Activated naive CD4-positive, alpha-beta T cell treated with anti-CD3 and anti-CD28 coated beads for 36 hours (primary cell): Measurements from ENCODE around the gene MUC2. TPM values are rescaled to one million over a fixed set of nuclear protein-coding genes. Genes with fewer than 3 reads are reported as not detected.

Source experiments
- CTCF ChIA-PET: fragments of 350-600 bp; sonication (Branson Sonifier 250); formaldehyde crosslinking; loops from one replicate; lab custom pipeline; 2021; ENCODE audit warnings: antibody characterized with exemption; lab: Charles Lee
- DNase-seq: peaks from one replicate; pipeline ENCODE4 v3.0.0-alpha.2; 2020
- H3K27ac Mint-ChIP-seq: one replicate; pipeline ENCODE4 v1.8.0; 2021; ENCODE audit warnings: mild to moderate bottlenecking, mixed read lengths
- H3K27me3 Mint-ChIP-seq: one replicate; pipeline ENCODE4 v1.8.0; 2021; ENCODE audit warnings: low read depth, mixed read lengths
- H3K36me3 Mint-ChIP-seq: one replicate; pipeline ENCODE4 v1.8.0; 2021; ENCODE audit warnings: low read depth, mixed read lengths
- H3K4me1 Mint-ChIP-seq: one replicate; pipeline ENCODE4 v1.8.0; 2021; ENCODE audit warnings: low read depth, mixed read lengths
- H3K4me3 Mint-ChIP-seq: one replicate; pipeline ENCODE4 v1.8.0; 2021; ENCODE audit warnings: mild to moderate bottlenecking, moderate library complexity, mixed read lengths
- H3K9me3 Mint-ChIP-seq: one replicate; pipeline ENCODE4 v1.8.0; 2021; ENCODE audit warnings: mixed read lengths
- intact Hi-C: fragments of 100-400 bp; cut with micrococcal nuclease; formaldehyde crosslinking; loops from one replicate; pipeline ENCODE4 v1.15.1; 2023
- total RNA-seq, 2 experiments: library from RNA; stranded (reverse); gene quantifications; one replicate each; pipeline ENCODE4 v1.2.3, GENCODE V29; 2021

Gene MUC2
- not detected for total RNA-seq

GRCh38 chr11:1074244-1075221, at the start of gene MUC2:
Gene MUC2 (plus strand): TSS chr11:1074874.
- CTCF ChIA-PET = no interaction called here
- DNase-seq = no peak
- Mint-ChIP-seq H3K27ac (no peak within 1 kb of the TSS), H3K4me1 (no peaks in the 10 kb centered on the region), H3K36me3 (no peaks in the 10 kb centered on the region), H3K9me3 (no peaks in the 10 kb centered on the region), H3K4me3 (no peak within 1 kb of the TSS), H3K27me3 (no peaks in the 10 kb centered on the region)
- intact Hi-C loops = no loop called here

- Mint-ChIP-seq H3K36me3 (no peaks in the 10 kb centered on the region), H3K4me3 (no peak overlapping the region), H3K4me1 (no peaks in the 10 kb centered on the region), H3K27ac (no peak overlapping the region), H3K9me3 (no peaks in the 10 kb centered on the region), H3K27me3 (no peaks in the 10 kb centered on the region)
- no peak for DNase-seq
- intact Hi-C loops = no loop called here
- CTCF ChIA-PET = interaction anchor here (1.1 kb wide), 1 partner anchor 25 kb away, joined by 3 read pairs; no protein-coding TSS in a partner anchor
These were observed 49.1 kb upstream of the MUC2 start for GRCh38 chr11:1025410-1026162.

- Mint-ChIP-seq H3K36me3 (no peaks in the 10 kb centered on the region), H3K4me3 (no peak overlapping the region), H3K9me3 (no peaks in the 10 kb centered on the region), H3K4me1 (no peaks in the 10 kb centered on the region), H3K27ac (no peak overlapping the region), H3K27me3 (no peaks in the 10 kb centered on the region)
- no peak for DNase-seq
- intact Hi-C loops = no loop called here
- CTCF ChIA-PET = no interaction called here
These were observed 48.6 kb upstream of the MUC2 start for GRCh38 chr11:1026163-1026450.

GRCh38 chr11:1026641-1027482, 47.8 kb upstream of the MUC2 start:
- Mint-ChIP-seq H3K36me3 (no peaks in the 10 kb centered on the region), H3K4me1 (no peaks in the 10 kb centered on the region), H3K27me3 (no peaks in the 10 kb centered on the region), H3K9me3 (no peaks in the 10 kb centered on the region), H3K27ac (no peak overlapping the region), H3K4me3 (no peak overlapping the region)
- no peak for DNase-seq
- CTCF ChIA-PET = no interaction called here
- intact Hi-C loops = no loop called here

GRCh38 chr11:1027483-1028290, 47.0 kb upstream of the MUC2 start:
- H3K4me3 Mint-ChIP-seq = no peak overlapping the region
- intact Hi-C loops = no loop called here
- H3K27ac Mint-ChIP-seq = no peak overlapping the region
- no peaks in the 10 kb centered on the region for H3K36me3 Mint-ChIP-seq
- CTCF ChIA-PET = no interaction called here
- DNase-seq = no peak
- no peaks in the 10 kb centered on the region for H3K4me1 Mint-ChIP-seq
- no peaks in the 10 kb centered on the region for H3K27me3 Mint-ChIP-seq
- peaks cover 3% of the 10 kb centered on the region for H3K9me3 Mint-ChIP-seq

- Mint-ChIP-seq H3K9me3 (peaks cover 3% of the 10 kb centered on the region), H3K4me1 (no peaks in the 10 kb centered on the region), H3K27me3 (no peaks in the 10 kb centered on the region), H3K36me3 (no peaks in the 10 kb centered on the region), H3K4me3 (no peak overlapping the region), H3K27ac (no peak overlapping the region)
- DNase-seq = no peak
- CTCF ChIA-PET = no interaction called here
- intact Hi-C loops = no loop called here
These were observed 46.5 kb upstream of the MUC2 start for GRCh38 chr11:1028291-1028540.

- H3K27me3 Mint-ChIP-seq = no peaks in the 10 kb centered on the region
- no peaks in the 10 kb centered on the region for H3K4me1 Mint-ChIP-seq
- no peak for DNase-seq
- CTCF ChIA-PET = no interaction called here
- no peak overlapping the region for H3K27ac Mint-ChIP-seq
- peaks cover 3% of the 10 kb centered on the region for H3K9me3 Mint-ChIP-seq
- H3K36me3 Mint-ChIP-seq = no peaks in the 10 kb centered on the region
- intact Hi-C loops = no loop called here
- H3K4me3 Mint-ChIP-seq = no peak overlapping the region
These were observed 46.1 kb upstream of the MUC2 start for GRCh38 chr11:1028616-1029015.

GRCh38 chr11:1029051-1029450, 45.6 kb upstream of the MUC2 start:
- H3K36me3 Mint-ChIP-seq = no peaks in the 10 kb centered on the region
- H3K27me3 Mint-ChIP-seq = no peaks in the 10 kb centered on the region
- CTCF ChIA-PET = no interaction called here
- H3K9me3 Mint-ChIP-seq = peaks cover 3% of the 10 kb centered on the region
- no peak overlapping the region for H3K4me3 Mint-ChIP-seq
- H3K4me1 Mint-ChIP-seq = no peaks in the 10 kb centered on the region
- intact Hi-C loops = no loop called here
- DNase-seq = no peak
- no peak overlapping the region for H3K27ac Mint-ChIP-seq

- peaks cover 3% of the 10 kb centered on the region for H3K9me3 Mint-ChIP-seq
- H3K27me3 Mint-ChIP-seq = no peaks in the 10 kb centered on the region
- DNase-seq = no peak
- H3K4me1 Mint-ChIP-seq = no peaks in the 10 kb centered on the region
- no peaks in the 10 kb centered on the region for H3K36me3 Mint-ChIP-seq
- no peak overlapping the region for H3K4me3 Mint-ChIP-seq
- intact Hi-C loops = no loop called here
- CTCF ChIA-PET = no interaction called here
- H3K27ac Mint-ChIP-seq = no peak overlapping the region
These were observed 45.0 kb upstream of the MUC2 start for GRCh38 chr11:1029654-1030053.

GRCh38 chr11:1030086-1030485, 44.6 kb upstream of the MUC2 start:
- Mint-ChIP-seq H3K9me3 (peaks cover 3% of the 10 kb centered on the region), H3K27me3 (no peaks in the 10 kb centered on the region), H3K4me1 (no peaks in the 10 kb centered on the region), H3K4me3 (no peak overlapping the region), H3K36me3 (no peaks in the 10 kb centered on the region), H3K27ac (no peak overlapping the region)
- no peak for DNase-seq
- CTCF ChIA-PET = no interaction called here
- intact Hi-C loops = no loop called here

- Mint-ChIP-seq H3K27ac (no peak overlapping the region), H3K9me3 (peaks cover 3% of the 10 kb centered on the region), H3K4me1 (no peaks in the 10 kb centered on the region), H3K36me3 (no peaks in the 10 kb centered on the region), H3K27me3 (no peaks in the 10 kb centered on the region), H3K4me3 (no peak overlapping the region)
- DNase-seq = no peak
- CTCF ChIA-PET = no interaction called here
- intact Hi-C loops = no loop called here
These were observed 44.1 kb upstream of the MUC2 start for GRCh38 chr11:1030556-1030955.
